Activated T-cell treated with anti-CD3 and anti-CD28 coated beads, Interleukin-2, amount 50 U/mL, for 1 hour (primary cell): ENCODE measurements around the gene HCK.

Source experiments
- DNase-seq: peaks from one replicate; pipeline ENCODE4 v3.0.0-alpha.2; 2020

HCK gene

GRCh38 chr20:32134026-32134425 lies 82.0 kb downstream of the HCK start:
- no peak for DNase-seq

- no peak for DNase-seq
Measured at GRCh38 chr20:32135983-32136515, 84.0 kb downstream of the HCK start.

DNA sequence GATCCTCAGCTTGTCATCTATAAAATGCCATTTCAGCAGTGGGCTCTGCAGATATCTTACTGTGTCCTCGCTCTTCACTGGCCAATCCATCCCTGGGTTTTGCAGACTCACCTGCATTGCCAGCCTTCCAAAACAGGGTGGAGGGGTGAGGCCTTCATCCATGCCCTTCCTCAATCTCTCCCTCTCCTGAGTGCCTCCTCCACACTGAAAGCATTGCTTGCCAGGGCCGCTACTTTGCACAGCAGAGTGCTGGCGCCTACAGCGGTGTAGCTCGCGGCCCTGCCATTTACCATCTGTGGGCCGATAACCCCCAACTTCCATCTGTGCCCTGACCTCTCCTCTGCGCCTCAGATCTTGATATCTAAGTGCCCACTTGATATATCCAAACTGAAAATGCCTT lies 86.9 kb downstream of the HCK start:
- DNase-seq: no peak

GRCh38 chr20:32139947-32140346 lies 87.9 kb downstream of the HCK start:
- no peak for DNase-seq

DNA sequence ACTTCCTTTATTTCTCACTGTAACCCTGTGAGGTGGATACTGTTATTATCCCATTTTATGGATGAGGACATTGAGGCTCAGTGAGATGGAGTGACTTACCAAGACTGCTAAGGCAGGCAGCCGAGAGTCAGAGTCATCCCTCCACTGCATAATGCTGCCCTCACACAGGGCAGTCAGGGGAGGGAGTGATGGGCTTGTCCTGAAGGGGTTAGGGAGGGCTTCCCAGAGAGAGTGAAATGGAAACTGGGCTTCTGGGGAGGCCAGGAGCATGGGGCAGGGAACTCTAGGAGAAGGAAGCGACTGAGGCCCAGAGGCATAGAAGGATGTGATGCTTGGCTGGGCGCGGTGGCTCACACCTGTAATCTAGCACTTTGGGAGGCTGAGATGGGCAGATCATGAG lies 88.6 kb downstream of the HCK start:
- no peak for DNase-seq

DNA sequence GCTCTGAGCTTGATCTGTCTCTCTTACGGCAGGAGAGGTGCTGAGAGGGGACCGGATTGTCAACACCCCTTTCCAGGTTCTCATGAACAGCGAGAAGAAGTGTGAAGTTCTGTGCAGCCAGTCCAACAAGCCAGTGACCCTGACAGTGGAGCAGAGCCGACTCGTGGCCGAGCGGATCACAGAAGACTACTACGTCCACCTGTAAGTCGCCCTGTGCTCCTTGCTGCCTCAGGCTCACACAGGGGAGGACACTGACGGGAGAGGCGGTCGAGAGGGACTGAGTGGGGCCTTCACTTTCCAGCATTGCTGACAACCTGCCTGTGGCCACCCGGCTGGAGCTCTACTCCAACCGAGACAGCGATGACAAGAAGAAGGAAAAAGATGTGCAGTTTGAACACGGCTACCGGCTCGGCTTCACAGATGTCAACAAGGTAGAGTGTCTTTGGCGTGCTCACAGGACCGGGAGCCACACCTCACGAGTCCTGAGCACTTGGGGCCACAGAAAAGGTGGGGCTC lies 89.5 kb downstream of the HCK start:
- DNase-seq: no peak

GRCh38 chr20:32142088-32142487 lies 90.0 kb downstream of the HCK start:
- DNase-seq: no peak

GRCh38 chr20:32142991-32143390 lies 90.9 kb downstream of the HCK start:
- no peak for DNase-seq

GRCh38 chr20:32144898-32145662 lies 93.0 kb downstream of the HCK start:
- no peak for DNase-seq

- no peak for DNase-seq
Measured at GRCh38 chr20:32149566-32150170, 97.6 kb downstream of the HCK start.

- no peak for DNase-seq
Measured at GRCh38 chr20:32150291-32150848, 98.3 kb downstream of the HCK start.
